HL-60 (cell line): ENCODE results near the gene PCSK2.

Source experiments
- DNase-seq, 2 experiments: peaks; one replicate each; pipeline ENCODE4 v3.0.0-alpha.2; 2010 to 2020; ENCODE audit warnings: low read depth in 1 of 2, low spot score in 1 of 2
- H3K27ac ChIP-seq: fragments of 250-450 bp; sonication (Bioruptor Pico); replicated peaks from 2 replicates; pipeline ENCODE4 v1.5.1; 2020; ENCODE audit warnings: mild to moderate bottlenecking, moderate library complexity
- H3K27me3 ChIP-seq: fragments of 250-450 bp; sonication (Bioruptor Pico); 2 replicates; pipeline ENCODE4 v1.5.1; 2021; ENCODE audit warnings: mild to moderate bottlenecking, moderate library complexity; ENCODE audit not compliant: insufficient read depth, poor library complexity, severe bottlenecking
- H3K4me3 ChIP-seq: replicated peaks from 2 replicates; pipeline ENCODE4 v1.5.1; 2011; ENCODE audit warnings: mild to moderate bottlenecking, control low read depth, low read length; ENCODE audit not compliant: insufficient read depth
- GABPA ChIP-seq: IDR thresholded peaks from 2 replicates; pipeline ENCODE4 v1.6.1; 2012; ENCODE audit warnings: low read depth
- POLR2AphosphoS5 ChIP-seq: IDR thresholded peaks from 2 replicates; pipeline ENCODE4 v1.6.1; 2012; ENCODE audit warnings: low read depth
- SPI1 ChIP-seq: IDR thresholded peaks from 2 replicates; pipeline ENCODE4 v1.6.1; 2012; ENCODE audit warnings: low read depth, mild to moderate bottlenecking, borderline replicate concordance
- TF ChIP-seq, protein P1 (sequence below): IDR thresholded peaks from one replicate; pipeline ENCODE4 v1.5.1; 2011; ENCODE audit warnings: low read length, control low read depth, inconsistent platforms; ENCODE audit not compliant: insufficient read depth
- TF ChIP-seq, protein P2 (sequence below): IDR thresholded peaks from 2 replicates; pipeline ENCODE4 v1.6.1; 2012; ENCODE audit warnings: low read depth; ENCODE audit not compliant: insufficient replicate concordance

PCSK2 gene

DNA sequence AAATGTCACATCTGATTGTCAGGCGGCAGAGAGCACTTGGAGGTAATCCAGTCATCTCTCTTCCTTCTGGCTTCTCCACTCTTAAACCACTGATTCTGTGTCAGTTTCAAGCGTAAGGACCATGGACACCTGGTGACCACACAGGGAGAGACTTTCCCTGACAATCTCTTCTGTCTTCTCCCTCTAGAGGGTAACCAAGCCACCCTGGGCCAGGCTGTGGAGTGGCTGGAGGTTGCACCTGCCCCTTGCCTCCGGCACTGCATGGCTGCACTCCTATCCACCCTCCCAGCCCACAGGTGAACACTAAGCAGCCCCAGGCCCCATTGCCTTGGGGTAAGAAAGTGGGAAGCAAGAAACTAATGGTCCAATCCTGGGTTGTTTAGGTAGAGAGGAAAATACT lies 225.6 kb downstream of the PCSK2 start:
- H3K4me3 ChIP-seq: no peak overlapping the region
- no peak overlapping the region for H3K27ac ChIP-seq
- DNase-seq: no peak
- peaks cover 6% of the 10 kb centered on the region for H3K27me3 ChIP-seq
- TF ChIP-seq, protein P1, sequence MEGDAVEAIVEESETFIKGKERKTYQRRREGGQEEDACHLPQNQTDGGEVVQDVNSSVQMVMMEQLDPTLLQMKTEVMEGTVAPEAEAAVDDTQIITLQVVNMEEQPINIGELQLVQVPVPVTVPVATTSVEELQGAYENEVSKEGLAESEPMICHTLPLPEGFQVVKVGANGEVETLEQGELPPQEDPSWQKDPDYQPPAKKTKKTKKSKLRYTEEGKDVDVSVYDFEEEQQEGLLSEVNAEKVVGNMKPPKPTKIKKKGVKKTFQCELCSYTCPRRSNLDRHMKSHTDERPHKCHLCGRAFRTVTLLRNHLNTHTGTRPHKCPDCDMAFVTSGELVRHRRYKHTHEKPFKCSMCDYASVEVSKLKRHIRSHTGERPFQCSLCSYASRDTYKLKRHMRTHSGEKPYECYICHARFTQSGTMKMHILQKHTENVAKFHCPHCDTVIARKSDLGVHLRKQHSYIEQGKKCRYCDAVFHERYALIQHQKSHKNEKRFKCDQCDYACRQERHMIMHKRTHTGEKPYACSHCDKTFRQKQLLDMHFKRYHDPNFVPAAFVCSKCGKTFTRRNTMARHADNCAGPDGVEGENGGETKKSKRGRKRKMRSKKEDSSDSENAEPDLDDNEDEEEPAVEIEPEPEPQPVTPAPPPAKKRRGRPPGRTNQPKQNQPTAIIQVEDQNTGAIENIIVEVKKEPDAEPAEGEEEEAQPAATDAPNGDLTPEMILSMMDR: no peak
- TF ChIP-seq POLR2AphosphoS5: no peak

DNA sequence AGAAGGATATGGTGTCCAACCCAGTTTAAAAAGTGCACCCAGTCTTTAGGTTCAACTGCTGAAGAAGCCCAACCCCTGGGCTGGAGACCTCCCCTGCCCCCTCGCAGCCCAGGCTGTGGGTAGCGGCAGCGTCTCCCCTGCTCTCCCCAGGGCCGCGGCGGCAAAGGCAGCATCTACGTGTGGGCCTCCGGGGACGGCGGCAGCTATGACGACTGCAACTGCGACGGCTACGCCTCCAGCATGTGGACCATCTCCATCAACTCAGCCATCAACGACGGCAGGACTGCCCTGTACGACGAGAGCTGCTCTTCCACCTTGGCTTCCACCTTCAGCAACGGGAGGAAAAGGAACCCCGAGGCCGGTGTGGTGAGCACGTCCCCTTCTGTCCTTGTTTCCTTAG lies 226.8 kb downstream of the PCSK2 start:
- no peak for DNase-seq
- H3K27ac ChIP-seq: no peak overlapping the region
- no peak overlapping the region for H3K4me3 ChIP-seq
- peaks cover 6% of the 10 kb centered on the region for H3K27me3 ChIP-seq
- TF ChIP-seq, protein P2, sequence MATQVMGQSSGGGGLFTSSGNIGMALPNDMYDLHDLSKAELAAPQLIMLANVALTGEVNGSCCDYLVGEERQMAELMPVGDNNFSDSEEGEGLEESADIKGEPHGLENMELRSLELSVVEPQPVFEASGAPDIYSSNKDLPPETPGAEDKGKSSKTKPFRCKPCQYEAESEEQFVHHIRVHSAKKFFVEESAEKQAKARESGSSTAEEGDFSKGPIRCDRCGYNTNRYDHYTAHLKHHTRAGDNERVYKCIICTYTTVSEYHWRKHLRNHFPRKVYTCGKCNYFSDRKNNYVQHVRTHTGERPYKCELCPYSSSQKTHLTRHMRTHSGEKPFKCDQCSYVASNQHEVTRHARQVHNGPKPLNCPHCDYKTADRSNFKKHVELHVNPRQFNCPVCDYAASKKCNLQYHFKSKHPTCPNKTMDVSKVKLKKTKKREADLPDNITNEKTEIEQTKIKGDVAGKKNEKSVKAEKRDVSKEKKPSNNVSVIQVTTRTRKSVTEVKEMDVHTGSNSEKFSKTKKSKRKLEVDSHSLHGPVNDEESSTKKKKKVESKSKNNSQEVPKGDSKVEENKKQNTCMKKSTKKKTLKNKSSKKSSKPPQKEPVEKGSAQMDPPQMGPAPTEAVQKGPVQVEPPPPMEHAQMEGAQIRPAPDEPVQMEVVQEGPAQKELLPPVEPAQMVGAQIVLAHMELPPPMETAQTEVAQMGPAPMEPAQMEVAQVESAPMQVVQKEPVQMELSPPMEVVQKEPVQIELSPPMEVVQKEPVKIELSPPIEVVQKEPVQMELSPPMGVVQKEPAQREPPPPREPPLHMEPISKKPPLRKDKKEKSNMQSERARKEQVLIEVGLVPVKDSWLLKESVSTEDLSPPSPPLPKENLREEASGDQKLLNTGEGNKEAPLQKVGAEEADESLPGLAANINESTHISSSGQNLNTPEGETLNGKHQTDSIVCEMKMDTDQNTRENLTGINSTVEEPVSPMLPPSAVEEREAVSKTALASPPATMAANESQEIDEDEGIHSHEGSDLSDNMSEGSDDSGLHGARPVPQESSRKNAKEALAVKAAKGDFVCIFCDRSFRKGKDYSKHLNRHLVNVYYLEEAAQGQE: no peak
- TF ChIP-seq GABPA (no peak), SPI1 (no peak), POLR2AphosphoS5 (no peak)
- TF ChIP-seq, protein P1: no peak

DNA sequence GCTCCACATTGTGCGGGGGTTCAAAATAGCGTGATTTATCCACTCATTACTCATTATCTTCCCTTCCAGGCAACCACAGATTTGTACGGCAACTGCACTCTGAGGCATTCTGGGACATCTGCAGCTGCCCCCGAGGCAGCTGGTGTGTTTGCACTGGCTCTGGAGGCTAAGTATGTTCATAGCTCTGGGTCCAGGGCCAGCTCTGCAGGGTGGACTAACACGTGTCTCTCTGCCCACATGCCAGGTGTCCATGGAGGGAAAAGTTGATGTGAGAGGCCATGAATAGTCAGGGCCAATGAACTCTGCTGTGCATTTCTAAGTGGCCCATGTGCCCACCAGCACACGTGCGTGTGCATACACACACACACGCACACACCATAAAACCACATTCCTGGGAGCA lies 229.4 kb downstream of the PCSK2 start:
- H3K27ac ChIP-seq: no peak overlapping the region
- TF ChIP-seq POLR2AphosphoS5: no peak
- TF ChIP-seq, protein P2: no peak
- TF ChIP-seq GABPA: no peak
- TF ChIP-seq, protein P1: no peak
- TF ChIP-seq SPI1: no peak
- H3K4me3 ChIP-seq: no peak overlapping the region
- DNase-seq: no peak
- H3K27me3 ChIP-seq: peaks cover 6% of the 10 kb centered on the region

DNA sequence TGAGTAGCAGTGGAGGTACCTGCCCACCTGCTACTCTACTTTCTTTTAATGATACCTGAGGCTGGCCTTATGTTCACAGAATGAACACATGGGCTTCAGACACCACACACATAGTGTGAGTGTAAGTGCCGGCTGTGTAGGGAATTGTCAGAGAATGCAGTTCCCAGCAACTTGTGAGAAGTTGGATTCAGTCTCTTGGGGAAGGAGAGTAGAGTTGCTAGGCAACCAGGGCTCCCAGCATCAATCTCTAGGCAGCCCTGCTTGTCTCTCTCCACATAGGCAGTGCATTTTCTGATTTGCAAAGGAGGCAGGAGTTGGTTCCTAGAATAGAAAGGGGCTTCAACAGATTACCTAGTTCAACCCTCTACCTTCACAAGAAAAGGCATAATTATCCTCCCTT lies 230.2 kb downstream of the PCSK2 start:
- TF ChIP-seq POLR2AphosphoS5 (no peak), SPI1 (no peak), GABPA (no peak)
- TF ChIP-seq, protein P1: no peak
- TF ChIP-seq, protein P2: no peak
- Histone ChIP-seq H3K27ac (no peak overlapping the region), H3K27me3 (peaks cover 6% of the 10 kb centered on the region), H3K4me3 (no peak overlapping the region)
- DNase-seq: no peak
